Nephron (organoid): ENCODE data around the gene PLEKHG7.
A peak's percentile ranks its signal among the peaks of the same experiment; 100 is the strongest.

ENCODE experiments used
- H3K27ac Mint-ChIP-seq, 3 experiments: 2 replicates each; pipeline ENCODE4 v1.8.0; 2020; ENCODE audit warnings: mixed read lengths in 3 of 3, mild to moderate bottlenecking in 2 of 3, moderate library complexity in 1 of 3
- H3K27me3 Mint-ChIP-seq: 2 replicates; pipeline ENCODE4 v1.8.0; 2021; ENCODE audit warnings: low read depth, mild to moderate bottlenecking, moderate library complexity, mixed read lengths
- H3K36me3 Mint-ChIP-seq: 2 replicates; pipeline ENCODE4 v1.8.0; 2020; ENCODE audit warnings: low read depth, mixed read lengths
- H3K4me1 Mint-ChIP-seq: 2 replicates; pipeline ENCODE4 v1.8.0; 2020; ENCODE audit warnings: mixed read lengths
- H3K4me3 Mint-ChIP-seq, 3 experiments: 2 replicates each; pipeline ENCODE4 v1.8.0; 2020; ENCODE audit warnings: mild to moderate bottlenecking in 3 of 3, mixed read lengths in 3 of 3, moderate library complexity in 2 of 3
- H3K9me3 Mint-ChIP-seq: 2 replicates; pipeline ENCODE4 v1.8.0; 2020; ENCODE audit warnings: mixed read lengths
- TF ChIP-seq, protein P1 (sequence below), 3 experiments: fragments of 200-600 bp; sonication (generic); IDR thresholded peaks; one replicate each; pipeline ENCODE4 v1.5.0; 2021; ENCODE audit warnings: antibody characterized with exemption in 3 of 3; ENCODE audit not compliant: unreplicated experiment in 3 of 3

PLEKHG7 gene

DNA sequence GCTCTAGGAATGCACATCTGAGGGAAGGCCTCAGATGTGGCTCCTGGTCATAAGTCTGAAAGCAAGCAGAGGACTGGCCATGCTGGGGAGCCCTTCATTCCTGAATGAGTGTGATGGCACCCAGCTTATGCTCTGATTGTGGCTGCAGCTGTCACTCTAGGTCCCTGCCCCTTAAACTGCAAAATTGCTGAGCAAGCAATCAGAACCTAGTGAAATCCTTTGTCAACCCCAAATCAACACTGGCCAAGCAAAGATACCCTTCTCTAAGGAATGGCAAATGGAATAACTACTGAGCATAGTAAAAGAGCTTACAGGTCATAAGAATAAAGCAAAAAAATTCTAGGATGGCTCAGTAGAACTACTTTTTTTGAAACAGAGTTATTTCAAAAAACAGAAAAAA is 4.3 kb upstream of the PLEKHG7 start:
- no peak overlapping the region for H3K4me3 Mint-ChIP-seq
- H3K27me3 Mint-ChIP-seq: no peaks in the 10 kb centered on the region
- no peaks in the 10 kb centered on the region for H3K36me3 Mint-ChIP-seq
- peaks cover 6% of the 10 kb centered on the region for H3K9me3 Mint-ChIP-seq
- H3K4me1 Mint-ChIP-seq: peaks cover 5% of the 10 kb centered on the region
- TF ChIP-seq, protein P1, sequence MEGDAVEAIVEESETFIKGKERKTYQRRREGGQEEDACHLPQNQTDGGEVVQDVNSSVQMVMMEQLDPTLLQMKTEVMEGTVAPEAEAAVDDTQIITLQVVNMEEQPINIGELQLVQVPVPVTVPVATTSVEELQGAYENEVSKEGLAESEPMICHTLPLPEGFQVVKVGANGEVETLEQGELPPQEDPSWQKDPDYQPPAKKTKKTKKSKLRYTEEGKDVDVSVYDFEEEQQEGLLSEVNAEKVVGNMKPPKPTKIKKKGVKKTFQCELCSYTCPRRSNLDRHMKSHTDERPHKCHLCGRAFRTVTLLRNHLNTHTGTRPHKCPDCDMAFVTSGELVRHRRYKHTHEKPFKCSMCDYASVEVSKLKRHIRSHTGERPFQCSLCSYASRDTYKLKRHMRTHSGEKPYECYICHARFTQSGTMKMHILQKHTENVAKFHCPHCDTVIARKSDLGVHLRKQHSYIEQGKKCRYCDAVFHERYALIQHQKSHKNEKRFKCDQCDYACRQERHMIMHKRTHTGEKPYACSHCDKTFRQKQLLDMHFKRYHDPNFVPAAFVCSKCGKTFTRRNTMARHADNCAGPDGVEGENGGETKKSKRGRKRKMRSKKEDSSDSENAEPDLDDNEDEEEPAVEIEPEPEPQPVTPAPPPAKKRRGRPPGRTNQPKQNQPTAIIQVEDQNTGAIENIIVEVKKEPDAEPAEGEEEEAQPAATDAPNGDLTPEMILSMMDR (IDR thresholded peaks at IDR 0.05; ENCODE audit: unreplicated experiment in 3 of 3): no peak
- H3K27ac Mint-ChIP-seq: no peak overlapping the region

DNA sequence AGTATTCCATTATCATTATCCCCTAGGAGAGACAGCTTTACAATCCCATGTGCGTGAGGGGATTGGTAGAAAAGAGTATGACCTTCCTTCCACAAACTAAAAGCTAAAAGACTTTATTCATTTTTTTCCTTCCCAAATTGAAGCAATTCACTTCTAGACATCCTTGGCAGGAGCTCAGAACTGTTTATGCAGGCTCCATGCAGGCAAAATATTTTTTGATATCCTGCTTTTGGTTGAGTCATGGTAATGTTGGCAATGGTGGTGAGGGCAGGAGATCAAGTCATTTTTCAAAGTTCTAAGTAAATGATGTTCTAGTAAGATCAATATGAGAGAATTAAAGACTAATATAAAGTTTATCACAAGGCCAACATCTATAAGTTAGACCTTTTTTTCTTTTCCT is 1.3 kb upstream of the PLEKHG7 start:
- H3K36me3 Mint-ChIP-seq: no peaks in the 10 kb centered on the region
- H3K27me3 Mint-ChIP-seq: no peaks in the 10 kb centered on the region
- no peak overlapping the region for H3K4me3 Mint-ChIP-seq
- peaks cover 6% of the 10 kb centered on the region for H3K9me3 Mint-ChIP-seq
- peak overlapping the region in 1 of 3 experiments; percentile 1 for H3K27ac Mint-ChIP-seq
- TF ChIP-seq, protein P1 (IDR thresholded peaks at IDR 0.05; ENCODE audit: unreplicated experiment in 3 of 3): no peak
- H3K4me1 Mint-ChIP-seq: peaks cover 9% of the 10 kb centered on the region

DNA sequence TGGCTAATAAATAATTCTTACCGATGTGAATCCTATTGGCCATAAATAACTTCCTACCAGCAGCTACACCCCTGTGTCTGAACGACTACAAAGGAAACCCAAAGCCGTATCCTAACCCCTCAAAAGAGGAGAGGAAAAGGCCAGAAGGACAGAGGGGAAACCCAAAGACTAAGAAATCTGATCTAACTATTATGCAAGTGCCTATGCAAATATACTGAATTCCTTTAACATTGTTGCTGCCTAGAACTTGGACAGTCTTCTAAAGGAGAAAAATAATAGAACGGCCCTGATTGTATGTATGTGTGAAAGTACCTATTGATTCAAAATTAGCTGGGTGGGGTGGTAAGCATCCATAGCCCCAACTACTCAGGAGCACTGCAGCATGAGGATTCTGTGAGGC is 997 bp downstream of the PLEKHG7 start:
- TF ChIP-seq, protein P1 (IDR thresholded peaks at IDR 0.05; ENCODE audit: unreplicated experiment in 3 of 3): no peak
- no peaks in the 10 kb centered on the region for H3K36me3 Mint-ChIP-seq
- peaks cover 3% of the 10 kb centered on the region for H3K9me3 Mint-ChIP-seq
- no peak overlapping the region for H3K4me3 Mint-ChIP-seq
- H3K4me1 Mint-ChIP-seq: peaks cover 9% of the 10 kb centered on the region
- H3K27ac Mint-ChIP-seq: peak overlapping the region in 1 of 3 experiments; percentile 59
- no peaks in the 10 kb centered on the region for H3K27me3 Mint-ChIP-seq

DNA sequence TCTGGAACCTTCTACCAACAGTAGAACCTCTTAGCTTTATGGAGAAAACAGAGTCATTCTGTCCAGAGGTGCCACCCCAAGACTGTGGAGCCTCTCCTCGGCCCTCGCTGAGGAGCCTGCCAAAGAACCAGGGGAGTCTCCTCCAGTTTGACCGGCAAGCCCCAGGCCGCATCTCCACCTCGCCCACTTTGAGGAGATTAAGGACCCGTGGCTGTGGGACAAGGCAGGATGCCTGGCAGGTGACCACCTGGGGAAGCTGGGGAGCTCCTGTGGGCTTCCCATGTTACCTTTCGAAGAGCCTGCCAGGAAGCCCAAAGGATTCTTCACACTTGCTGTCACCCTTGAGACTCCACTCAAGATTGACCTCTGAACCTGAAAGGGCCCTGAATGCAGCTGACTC is 3.8 kb downstream of the PLEKHG7 start:
- H3K4me1 Mint-ChIP-seq: peaks cover 9% of the 10 kb centered on the region
- no peaks in the 10 kb centered on the region for H3K36me3 Mint-ChIP-seq
- H3K4me3 Mint-ChIP-seq: no peak overlapping the region
- no peaks in the 10 kb centered on the region for H3K27me3 Mint-ChIP-seq
- H3K27ac Mint-ChIP-seq: no peak overlapping the region
- H3K9me3 Mint-ChIP-seq: peaks cover 3% of the 10 kb centered on the region
- TF ChIP-seq, protein P1 (IDR thresholded peaks at IDR 0.05; ENCODE audit: unreplicated experiment in 3 of 3): no peak

DNA sequence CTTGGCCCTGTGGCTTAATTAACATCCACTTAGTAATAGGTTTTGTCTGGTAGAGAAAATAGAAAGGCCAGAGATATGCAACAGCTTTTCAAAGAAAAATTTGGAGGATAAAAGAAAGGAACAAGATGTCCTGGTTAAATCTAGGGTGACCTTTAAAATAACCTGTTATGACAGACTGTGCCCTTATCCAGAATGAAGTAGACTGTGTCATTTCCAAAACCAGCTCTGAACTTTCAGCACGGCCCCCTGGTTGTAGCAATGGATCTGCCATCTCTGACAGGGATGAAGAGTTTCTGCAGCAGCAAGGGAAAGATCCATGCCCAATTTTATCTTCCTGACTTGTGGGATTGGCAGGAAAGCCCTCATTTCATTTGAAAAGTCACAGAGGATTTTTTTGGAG is 5.1 kb downstream of the PLEKHG7 start:
- TF ChIP-seq, protein P1 (IDR thresholded peaks at IDR 0.05; ENCODE audit: unreplicated experiment in 3 of 3): no peak
- Mint-ChIP-seq H3K4me1 (peaks cover 4% of the 10 kb centered on the region), H3K4me3 (no peak overlapping the region), H3K27ac (no peak overlapping the region), H3K9me3 (peaks cover 3% of the 10 kb centered on the region), H3K36me3 (no peaks in the 10 kb centered on the region), H3K27me3 (no peaks in the 10 kb centered on the region)

DNA sequence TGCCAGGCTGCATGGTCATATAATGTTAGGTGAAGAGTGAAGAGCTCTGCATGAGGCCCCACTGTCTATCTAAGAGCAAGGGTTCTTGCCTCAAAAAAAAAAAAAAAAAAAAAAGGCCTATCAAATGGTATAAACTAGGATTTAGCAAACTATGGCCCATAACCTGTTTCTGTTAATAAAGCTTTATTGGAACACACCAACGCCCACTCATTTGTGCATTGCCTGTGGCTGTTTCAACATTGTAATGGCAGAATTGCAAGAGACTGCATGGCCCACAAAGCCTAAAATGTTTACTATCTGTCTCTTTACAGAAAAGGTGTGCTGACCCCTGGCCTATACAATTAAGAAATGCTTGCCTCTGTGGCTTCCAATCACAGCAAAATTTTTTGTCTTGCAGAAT is 12.8 kb downstream of the PLEKHG7 start:
- Mint-ChIP-seq H3K27me3 (no peaks in the 10 kb centered on the region), H3K36me3 (no peaks in the 10 kb centered on the region), H3K4me3 (no peak overlapping the region), H3K27ac (no peak overlapping the region), H3K9me3 (peaks cover 20% of the 10 kb centered on the region), H3K4me1 (peaks cover 5% of the 10 kb centered on the region)
- TF ChIP-seq, protein P1 (IDR thresholded peaks at IDR 0.05; ENCODE audit: unreplicated experiment in 3 of 3): no peak
